Measurements from ENCODE around the gene CCDC30. TPM values are rescaled to one million over a fixed set of nuclear protein-coding genes. Genes with fewer than 3 reads are reported as not detected.

Gene CCDC30
- total and polyA plus RNA-seq, 9 donors: 3.8 to 11.7 (median 6.7) TPM

GRCh38 chr1:42703888-42704464 is 240.9 kb downstream of the CCDC30 start:
- H3K9me3 ChIP-seq: no peaks in the 10 kb centered on the region
- DNase-seq: no peak
- H3K27me3 ChIP-seq: no peaks in the 10 kb centered on the region
- H3K4me3 ChIP-seq: no peak overlapping the region
- no peak overlapping the region for H3K27ac ChIP-seq
- intact Hi-C loops (cut with DNase I): no loop called here
- H3K4me1 ChIP-seq (ENCODE audit: insufficient read depth): no peaks in the 10 kb centered on the region
- 93 to 95% (median 94%) methylated on average over 7 of the region's 7 CpGs for WGBS, 3 donors
- H3K36me3 ChIP-seq: no peaks in the 10 kb centered on the region
- no peak for TF ChIP-seq POLR2A (IDR thresholded peaks at IDR 0.05)

Small RNA genes lying within 50 kb of the gene (small RNA-seq; reads per million reads assigned to genes)
- not detected for gene RNU6-536P
- gene TMSB4XP1: not detected

Other genes starting within 250 kb of the CCDC30 start
- gene FOXJ3, start 128.1 kb upstream of the CCDC30 start, total RNA-seq: 10 to 100 TPM; 36.4 to 59.0 (median 49.4) TPM
- gene FOXJ3, start 128.1 kb upstream of the CCDC30 start, polyA plus RNA-seq: 10 to 100 TPM; 18.7 to 52.3 TPM
- gene RIMKLA, start 82.5 kb upstream of the CCDC30 start, total RNA-seq: under 1 TPM in 6 of 7 donors, not detected in 1; 0.02 to 0.23 (median 0.10) TPM
- gene RIMKLA, start 82.5 kb upstream of the CCDC30 start, polyA plus RNA-seq: under 1 TPM; 0.19 to 0.27 TPM
- 10 to 100 TPM in 1 of 7 donors, 1 to 10 TPM in 5, under 1 TPM in 1; 0.72 to 11.5 (median 2.3) TPM for gene ZMYND12, start 7.3 kb upstream of the CCDC30 start, total RNA-seq
- 1 to 10 TPM; 3.7 to 4.8 TPM for gene ZMYND12, start 7.3 kb upstream of the CCDC30 start, polyA plus RNA-seq
- 10 to 100 TPM; 33.3 to 59.1 (median 50.6) TPM for gene PPCS, start 6.7 kb upstream of the CCDC30 start, total RNA-seq
- 10 to 100 TPM; 65.9 to 89.0 TPM for gene PPCS, start 6.7 kb upstream of the CCDC30 start, polyA plus RNA-seq
- 10 to 100 TPM; 23.1 to 32.8 (median 26.4) TPM for gene PPIH, start 195.1 kb downstream of the CCDC30 start, total RNA-seq
- 10 to 100 TPM; 32.1 to 49.1 TPM for gene PPIH, start 195.1 kb downstream of the CCDC30 start, polyA plus RNA-seq
- gene YBX1, start 219.1 kb downstream of the CCDC30 start, total RNA-seq: 100 to 1,000 TPM; 196 to 482 (median 373) TPM
- 100 to 1,000 TPM; 419 to 909 TPM for gene YBX1, start 219.1 kb downstream of the CCDC30 start, polyA plus RNA-seq